HepG2 (cell line): Measurements from ENCODE around the gene ABAT.

ENCODE experiments used
- HCFC1 ChIP-seq: fragments of 150-350 bp; IDR thresholded peaks from 2 replicates; pipeline ENCODE4 v1.6.1; 2014; ENCODE audit warnings: low read depth, low read length
- HDAC6 ChIP-seq: fragments of 200-600 bp; sonication (generic); IDR thresholded peaks from 2 replicates; pipeline ENCODE4 v1.7.0; 2017; ENCODE audit warnings: mild to moderate bottlenecking, antibody characterized with exemption, low read length, low read depth
- KDM6A ChIP-seq: IDR thresholded peaks from 2 replicates; pipeline ENCODE4 v1.6.1; 2016; ENCODE audit warnings: low read depth
- KLF13 ChIP-seq: sonication (generic); formaldehyde crosslinking; IDR thresholded peaks from 2 replicates; pipeline ENCODE4 v1.4.0; 2020; ENCODE audit warnings: mild to moderate bottlenecking, missing genetic modification reagents
- POLR2AphosphoS5 ChIP-seq: IDR thresholded peaks from 2 replicates; pipeline ENCODE4 v1.6.1; 2012; ENCODE audit warnings: low read depth, low read length
- ZFP1 ChIP-seq: IDR thresholded peaks from 2 replicates; pipeline ENCODE4 v1.6.1; 2016
- ZKSCAN1 ChIP-seq: fragments of 150-350 bp; IDR thresholded peaks from 2 replicates; pipeline ENCODE4 v1.6.1; 2014; ENCODE audit warnings: low read length
- TF ChIP-seq, protein P1 (sequence below): sonication (generic); formaldehyde crosslinking; IDR thresholded peaks from 2 replicates; pipeline ENCODE4 v1.5.0; 2020; ENCODE audit warnings: mild to moderate bottlenecking, missing genetic modification reagents, moderate library complexity
- TF ChIP-seq, protein P2 (sequence below): sonication (generic); formaldehyde crosslinking; IDR thresholded peaks from 2 replicates; pipeline ENCODE4 v1.5.0; 2020; ENCODE audit warnings: missing genetic modification reagents

GRCh38 chr16:8768692-8769091, 94.3 kb downstream of the ABAT start:
- no peak for TF ChIP-seq KLF13
- TF ChIP-seq, protein P1, sequence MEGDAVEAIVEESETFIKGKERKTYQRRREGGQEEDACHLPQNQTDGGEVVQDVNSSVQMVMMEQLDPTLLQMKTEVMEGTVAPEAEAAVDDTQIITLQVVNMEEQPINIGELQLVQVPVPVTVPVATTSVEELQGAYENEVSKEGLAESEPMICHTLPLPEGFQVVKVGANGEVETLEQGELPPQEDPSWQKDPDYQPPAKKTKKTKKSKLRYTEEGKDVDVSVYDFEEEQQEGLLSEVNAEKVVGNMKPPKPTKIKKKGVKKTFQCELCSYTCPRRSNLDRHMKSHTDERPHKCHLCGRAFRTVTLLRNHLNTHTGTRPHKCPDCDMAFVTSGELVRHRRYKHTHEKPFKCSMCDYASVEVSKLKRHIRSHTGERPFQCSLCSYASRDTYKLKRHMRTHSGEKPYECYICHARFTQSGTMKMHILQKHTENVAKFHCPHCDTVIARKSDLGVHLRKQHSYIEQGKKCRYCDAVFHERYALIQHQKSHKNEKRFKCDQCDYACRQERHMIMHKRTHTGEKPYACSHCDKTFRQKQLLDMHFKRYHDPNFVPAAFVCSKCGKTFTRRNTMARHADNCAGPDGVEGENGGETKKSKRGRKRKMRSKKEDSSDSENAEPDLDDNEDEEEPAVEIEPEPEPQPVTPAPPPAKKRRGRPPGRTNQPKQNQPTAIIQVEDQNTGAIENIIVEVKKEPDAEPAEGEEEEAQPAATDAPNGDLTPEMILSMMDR (CRISPR knock-in tag): no peak
- no peak for TF ChIP-seq KDM6A (CRISPR knock-in tag)
- TF ChIP-seq HDAC6: no peak
- no peak for TF ChIP-seq HCFC1
- no peak for TF ChIP-seq ZKSCAN1
- no peak for TF ChIP-seq ZFP1 (CRISPR knock-in tag)
- no peak for TF ChIP-seq POLR2AphosphoS5
- TF ChIP-seq, protein P2, sequence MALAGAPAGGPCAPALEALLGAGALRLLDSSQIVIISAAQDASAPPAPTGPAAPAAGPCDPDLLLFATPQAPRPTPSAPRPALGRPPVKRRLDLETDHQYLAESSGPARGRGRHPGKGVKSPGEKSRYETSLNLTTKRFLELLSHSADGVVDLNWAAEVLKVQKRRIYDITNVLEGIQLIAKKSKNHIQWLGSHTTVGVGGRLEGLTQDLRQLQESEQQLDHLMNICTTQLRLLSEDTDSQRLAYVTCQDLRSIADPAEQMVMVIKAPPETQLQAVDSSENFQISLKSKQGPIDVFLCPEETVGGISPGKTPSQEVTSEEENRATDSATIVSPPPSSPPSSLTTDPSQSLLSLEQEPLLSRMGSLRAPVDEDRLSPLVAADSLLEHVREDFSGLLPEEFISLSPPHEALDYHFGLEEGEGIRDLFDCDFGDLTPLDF (CRISPR knock-in tag): no peak
